ENCODE data around the gene FOXJ3. TPM values are rescaled to one million over a fixed set of nuclear protein-coding genes. Genes with fewer than 3 reads are reported as not detected.

Gene FOXJ3
- total RNA-seq, 1 experiment from 2014 or later: 34.0 TPM

DNA sequence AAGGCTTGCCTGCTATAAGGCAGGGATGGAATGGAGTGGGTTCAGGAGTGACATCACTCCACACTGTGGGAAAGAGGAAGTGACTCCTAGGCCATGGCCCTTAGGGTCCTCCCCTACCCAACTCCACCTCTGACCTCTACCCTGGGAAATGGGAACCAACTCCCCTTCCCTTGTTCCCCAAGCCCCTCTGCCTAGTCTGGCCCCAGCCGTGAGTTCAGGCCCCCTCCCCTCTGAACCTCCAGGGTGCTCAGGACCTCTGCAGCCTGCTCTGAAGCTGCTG is 166.7 kb downstream of the FOXJ3 start:
- no peak for DNase-seq (ENCODE audit: low read depth)

DNA sequence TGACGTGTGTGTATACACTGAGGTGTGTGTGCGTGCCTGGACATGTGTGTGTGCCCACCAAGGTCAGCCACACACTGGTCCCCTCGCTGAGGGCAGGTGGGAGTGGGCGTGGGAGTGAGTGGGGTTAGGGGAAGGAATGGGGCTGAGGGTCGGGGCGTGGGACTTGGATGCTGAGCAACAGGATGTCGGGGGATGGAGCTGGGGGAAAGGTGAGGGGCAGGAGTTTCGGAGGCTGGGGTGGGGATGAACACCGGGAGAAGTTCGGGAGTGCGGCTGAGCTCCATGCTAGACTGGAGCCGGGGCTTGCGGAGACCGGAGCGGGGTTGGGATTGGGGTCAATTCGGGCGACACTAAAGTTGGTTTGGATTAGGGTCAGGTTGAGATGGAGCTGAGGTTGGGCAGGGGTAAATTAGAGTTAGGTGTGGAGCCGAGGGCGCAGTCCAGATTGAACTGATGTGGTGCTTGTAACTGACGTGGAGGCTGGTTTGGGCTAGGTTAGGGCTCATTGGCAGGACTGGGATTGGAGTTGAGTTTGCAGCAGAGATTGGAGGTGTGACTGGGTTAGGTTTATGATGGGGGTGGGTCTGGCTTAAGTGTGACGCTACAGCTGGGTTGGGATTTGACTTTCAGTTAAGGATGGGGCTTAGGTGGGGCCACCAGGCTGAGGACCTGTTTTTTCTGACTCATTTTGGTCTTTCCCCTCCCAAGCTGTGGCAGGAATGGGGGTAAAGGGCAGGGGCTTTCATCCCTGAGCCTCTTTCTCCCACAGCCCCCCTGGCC is 167.2 kb downstream of the FOXJ3 start:
- no peak for DNase-seq (ENCODE audit: low read depth)

DNA sequence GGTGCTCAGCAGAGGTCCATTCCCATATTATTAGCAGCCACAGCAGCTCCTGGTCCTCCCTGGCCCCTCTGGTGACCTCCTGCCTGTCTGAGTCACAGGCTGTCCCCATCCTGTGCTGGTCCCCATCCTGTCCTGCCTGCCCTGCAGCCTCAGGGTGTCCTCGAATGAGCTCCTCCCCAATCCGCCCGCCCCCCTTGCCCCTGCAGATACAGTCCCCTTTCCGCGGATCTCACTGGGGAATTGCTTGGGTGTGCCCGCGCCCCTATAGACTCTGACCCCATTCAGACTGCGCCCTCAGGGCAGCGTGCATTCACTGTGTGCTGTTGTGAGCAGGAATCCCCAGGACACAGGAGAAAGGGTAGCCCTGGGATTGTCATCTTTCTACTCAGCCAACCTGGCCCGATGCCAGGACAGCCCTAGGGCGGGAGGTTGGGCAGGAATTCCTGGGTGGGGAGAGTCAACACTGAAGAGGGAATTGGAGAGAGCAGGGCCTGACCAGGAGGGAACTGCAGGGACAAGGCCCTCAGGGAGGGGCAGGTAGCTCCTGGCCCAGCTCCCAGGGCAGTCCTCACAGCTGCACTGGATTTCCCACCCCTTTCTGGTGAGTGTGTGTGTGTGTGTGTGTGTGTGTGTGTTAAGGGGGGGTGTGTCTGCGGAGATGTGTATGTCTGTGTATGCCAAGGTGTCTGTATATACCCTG is 169.4 kb downstream of the FOXJ3 start:
- DNase-seq (ENCODE audit: low read depth): no peak

DNA sequence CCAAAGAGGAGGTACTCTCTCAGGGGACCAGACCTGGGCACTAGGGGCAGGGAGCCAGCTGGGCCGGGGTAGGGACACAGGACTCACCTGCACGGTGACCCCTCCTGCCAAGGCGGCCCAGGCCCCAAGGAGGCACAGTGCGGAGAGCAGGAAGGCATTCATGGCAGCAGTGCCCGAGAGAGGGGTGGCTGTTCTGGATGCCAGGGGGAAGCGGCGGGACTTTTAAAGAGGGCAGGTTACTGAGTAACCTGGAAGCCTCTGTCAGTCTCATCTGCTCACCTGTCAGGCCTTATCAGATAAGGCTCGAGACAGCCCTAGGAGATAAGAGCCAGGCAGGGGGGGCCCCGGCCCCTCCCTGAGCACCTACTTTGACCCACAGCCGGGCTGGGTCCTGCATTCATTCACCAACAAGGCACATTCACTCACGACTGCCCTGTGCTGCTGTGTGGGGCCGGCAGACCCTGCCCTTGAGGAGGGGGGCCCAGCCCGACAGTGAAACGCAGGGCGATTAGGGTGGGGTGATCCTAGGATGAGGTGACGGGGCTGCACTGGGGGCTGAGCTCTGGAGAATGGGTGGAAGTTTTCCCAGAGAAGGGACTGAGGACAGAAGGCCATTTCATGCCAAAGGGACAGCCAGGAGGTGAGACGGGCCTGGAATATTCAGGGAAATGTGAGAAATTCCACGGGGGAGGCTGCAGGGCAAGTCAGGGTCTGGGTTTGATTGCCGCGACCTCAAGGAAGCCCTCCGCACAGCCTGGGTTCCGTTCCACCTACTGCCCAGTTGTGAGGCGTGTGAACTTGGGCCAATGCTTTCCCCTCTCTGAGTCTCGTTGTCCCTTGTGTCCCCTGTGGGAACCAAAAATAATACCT is 170.2 kb downstream of the FOXJ3 start, which contains the start of gene GUCA2A:
TSS of gene GUCA2A (minus strand) at position 195 of the 870 bp plus-strand sequence. CDS start at position 162, 33 bp downstream.
- DNase-seq (ENCODE audit: low read depth): no peak

DNA sequence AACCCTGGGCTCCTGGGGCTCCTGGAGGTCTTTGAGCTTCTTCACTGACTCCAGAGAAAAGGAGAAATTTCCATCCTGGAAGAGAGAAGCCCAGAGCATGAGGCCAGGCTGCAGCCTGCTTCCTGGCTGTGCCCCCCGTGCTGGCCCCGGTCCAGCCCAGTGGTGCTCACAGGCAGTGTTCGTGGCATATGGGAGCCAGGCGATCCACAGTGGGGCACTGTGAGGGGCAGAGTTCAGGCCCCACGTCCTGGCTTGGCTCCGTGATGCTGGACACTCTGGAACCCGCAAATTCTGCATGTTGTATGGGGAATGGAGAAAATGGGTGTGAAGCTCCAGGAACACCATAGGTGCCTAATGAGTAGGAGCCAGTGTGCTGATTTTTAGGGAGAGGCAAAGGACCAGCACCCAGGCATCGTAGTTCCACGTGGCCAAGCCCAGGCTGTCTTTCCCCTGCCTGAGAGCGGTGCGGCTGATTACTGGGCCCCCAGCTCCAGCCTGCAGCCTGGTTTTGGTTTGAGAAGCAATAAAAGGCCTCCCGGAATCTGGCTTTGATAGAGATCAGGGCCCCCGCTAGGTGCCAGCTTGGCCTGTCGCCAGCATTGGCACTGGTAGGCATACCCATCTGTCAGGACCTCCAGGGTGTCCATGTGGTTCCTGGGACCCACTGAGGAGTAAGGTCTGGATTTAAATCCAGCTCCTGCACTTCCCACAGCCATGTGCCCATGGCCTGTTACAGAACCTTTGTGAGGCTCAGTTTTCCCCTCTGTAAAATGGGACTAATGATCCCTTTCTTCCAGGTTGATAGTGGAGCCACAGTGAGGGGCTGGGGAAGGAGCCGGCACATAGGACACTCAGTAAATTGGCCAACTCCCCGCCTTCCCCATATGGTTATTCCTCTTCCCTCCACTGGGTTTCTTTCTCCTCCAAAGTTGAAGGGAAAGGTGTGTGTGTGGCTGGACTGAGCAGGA is 171.2 kb downstream of the FOXJ3 start:
- no peak for DNase-seq (ENCODE audit: low read depth)

DNA sequence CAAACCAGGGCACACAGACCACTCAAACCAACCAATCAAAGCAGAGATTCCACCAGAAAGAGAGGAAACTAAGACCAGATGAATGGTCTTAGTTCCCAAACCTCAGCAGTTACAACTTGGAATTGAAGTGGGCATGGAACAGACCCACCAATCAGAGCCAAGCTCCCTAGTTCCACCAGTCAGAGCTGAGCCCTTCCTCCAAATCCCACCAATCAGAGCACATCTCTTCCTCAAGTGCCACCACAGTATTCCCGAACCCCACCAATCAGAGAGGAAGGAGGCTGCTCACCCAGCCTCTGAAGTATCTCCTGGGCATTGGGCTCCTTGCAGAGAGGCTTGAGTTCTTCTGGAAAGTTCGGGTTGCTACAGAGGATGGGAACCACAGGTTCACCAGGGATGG is 171.9 kb downstream of the FOXJ3 start:
- DNase-seq (ENCODE audit: low read depth): no peak

DNA sequence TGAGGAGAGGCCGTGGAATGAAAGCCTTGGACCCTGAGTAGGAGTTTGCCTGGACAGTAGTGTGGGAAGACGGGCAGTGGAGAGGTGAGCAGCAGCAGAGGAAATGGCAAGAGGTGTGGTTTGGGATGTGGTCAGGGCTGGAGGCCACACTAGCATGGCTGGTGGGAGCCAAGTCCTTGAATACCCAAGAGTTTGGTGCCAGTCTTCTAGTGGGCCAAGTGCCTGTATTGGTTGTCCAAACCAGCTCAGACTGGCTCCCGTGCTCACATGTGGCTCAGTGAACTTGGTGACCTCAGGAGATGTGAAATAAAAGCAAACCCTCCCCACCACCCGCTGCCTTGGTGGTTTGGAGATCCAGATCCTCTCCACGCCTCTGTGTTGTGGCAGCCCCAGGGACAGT is 172.9 kb downstream of the FOXJ3 start:
- DNase-seq (ENCODE audit: low read depth): no peak

DNA sequence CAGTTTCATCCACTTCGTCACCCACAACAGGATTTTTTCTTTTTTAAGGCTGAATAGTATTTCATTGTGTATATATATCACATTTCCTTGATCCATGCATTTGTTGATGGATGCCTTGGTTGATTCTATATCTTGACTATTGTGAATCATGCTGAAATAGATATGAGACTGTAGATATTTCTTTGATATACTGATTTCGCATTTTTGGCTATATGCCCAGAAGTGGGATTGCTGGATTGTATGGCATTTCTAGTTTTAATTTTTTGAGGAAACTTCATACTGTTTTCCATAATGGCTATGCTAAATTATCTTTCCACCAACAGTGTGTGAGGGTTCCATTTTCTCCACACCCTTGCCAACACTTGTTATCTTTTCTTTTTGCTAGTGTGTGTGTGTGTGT is 176.8 kb downstream of the FOXJ3 start:
- DNase-seq (ENCODE audit: low read depth): no peak

DNA sequence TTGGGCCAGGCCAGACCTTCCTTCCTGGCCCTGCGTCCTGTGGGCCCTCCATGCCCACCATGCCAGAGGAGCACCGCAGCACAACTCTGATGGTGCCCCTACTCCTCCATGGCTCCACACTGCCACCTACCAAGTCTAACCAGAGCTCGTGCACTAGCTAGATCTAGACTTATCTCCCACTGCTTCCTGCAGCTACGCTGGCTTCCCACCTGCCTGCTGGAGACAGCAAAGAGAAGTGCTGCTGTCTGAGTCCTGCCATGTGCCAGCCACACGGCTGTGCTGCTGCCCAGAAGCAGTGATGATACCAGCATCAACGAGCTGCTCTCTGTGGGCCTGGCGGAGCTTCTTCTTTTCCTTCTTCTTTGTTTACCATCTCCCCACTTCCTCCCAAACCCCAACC is 177.4 kb downstream of the FOXJ3 start:
- no peak for DNase-seq (ENCODE audit: low read depth)

DNA sequence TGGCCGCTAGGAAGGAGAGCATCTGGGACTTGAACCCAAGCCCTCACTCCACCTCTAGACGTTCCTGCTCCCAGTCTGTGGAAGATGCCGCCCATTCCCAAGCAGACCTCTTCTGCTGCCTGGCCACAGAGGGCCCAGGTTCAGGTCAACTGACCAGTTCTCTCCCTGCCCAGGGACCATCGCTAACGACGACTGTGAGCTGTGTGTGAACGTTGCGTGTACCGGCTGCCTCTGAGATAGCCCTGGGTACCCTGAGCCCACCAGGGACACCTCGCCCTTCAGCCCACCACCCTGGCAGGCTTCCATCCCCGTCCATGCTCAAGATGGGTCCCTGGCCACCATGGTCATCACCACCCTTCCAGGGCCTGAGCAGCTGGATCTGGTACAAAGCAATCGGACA is 179.7 kb downstream of the FOXJ3 start:
- no peak for DNase-seq (ENCODE audit: low read depth)

DNA sequence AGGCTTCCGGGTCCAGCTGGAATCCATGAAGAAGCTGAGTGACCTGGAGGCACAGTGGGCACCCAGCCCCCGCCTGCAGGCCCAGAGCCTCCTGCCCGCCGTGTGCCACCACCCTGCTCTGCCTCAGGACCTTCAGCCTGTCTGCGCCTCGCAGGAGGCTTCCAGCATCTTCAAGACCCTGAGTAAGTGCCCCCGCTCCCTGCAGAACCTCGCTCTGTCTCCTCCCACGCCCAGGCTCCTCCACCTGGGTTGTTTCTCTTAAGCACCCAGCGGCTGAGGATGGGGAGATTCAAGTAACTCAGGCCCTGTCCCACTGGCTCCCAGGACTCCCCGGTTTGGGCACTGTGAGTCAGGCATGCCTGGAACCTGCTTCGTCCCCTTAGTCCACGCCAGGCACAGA is 180.3 kb downstream of the FOXJ3 start:
- DNase-seq (ENCODE audit: low read depth): no peak

DNA sequence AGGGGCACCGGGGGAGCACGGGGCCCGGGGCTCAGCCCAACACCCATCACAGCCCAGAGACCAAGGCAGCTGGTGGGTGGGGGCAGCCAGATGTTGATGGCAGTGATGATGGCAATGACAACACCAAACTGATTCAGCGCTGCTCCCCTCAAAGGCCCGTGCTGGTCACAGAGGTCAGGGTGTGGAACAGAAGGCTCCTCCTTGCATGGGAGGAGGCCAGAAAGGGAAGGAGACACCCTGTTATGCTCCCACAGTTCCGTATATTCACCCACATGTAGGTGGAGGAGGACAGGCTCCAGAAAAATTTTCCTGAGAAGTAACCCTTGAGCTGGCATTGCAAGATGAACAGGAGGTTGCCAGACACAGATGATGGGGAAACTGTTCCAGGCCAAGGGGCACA is 181.4 kb downstream of the FOXJ3 start:
- no peak for DNase-seq (ENCODE audit: low read depth)

DNA sequence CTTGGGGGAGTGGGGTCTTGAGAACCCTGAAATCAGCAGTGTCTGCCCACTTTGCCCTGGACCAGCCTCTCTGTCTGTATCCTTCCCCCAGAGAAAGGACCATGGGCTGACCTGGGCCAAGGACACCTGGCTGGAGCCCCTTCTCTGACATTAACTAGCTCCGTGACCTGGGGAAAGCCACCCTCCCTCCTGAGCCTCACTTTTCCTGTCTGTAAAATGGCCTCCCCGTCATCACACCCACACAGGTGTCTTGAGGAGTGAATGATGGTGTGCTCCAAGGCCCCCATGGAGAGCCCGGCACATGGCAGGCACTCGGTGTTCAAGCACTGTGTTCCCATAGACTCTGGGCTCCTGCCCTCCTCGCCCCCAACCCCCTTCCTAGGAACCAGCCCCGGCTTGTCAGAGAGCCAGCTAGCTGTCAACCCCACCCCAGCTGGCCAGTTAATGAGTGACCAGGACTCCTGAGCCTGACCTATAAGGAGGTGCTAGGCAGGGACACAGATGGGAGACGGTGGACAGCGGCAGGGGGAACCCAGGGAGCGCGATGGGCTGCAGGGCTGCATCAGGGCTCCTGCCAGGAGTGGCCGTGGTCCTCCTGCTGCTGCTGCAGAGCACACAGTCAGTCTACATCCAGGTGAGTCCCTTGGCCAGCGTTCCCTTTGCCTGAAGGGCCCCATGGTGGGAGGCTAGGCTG is 182.0 kb downstream of the FOXJ3 start, which contains the start of gene GUCA2B:
TSS of gene GUCA2B (plus strand) at position 504 of the 694 bp plus-strand sequence. CDS start at position 545, 41 bp downstream.
- DNase-seq (ENCODE audit: low read depth): no peak

DNA sequence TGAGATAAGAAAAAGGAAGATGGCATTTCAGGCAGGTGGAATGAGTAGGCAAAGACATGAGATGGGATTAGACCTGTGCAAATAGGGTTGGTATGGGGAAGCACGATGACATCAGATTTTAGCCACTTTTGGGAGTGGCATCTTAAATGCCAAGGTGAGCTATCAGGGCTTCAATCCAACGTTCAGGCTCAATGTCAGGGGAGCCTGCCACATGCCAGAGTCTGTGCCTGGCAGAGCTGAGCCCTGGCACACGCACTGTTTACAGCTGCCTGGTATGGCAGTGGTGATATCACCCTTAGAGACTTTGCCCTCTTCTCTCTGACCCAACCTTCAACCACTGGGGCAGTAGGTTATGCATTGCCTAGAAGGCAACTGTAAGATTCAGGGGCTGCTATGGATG is 182.9 kb downstream of the FOXJ3 start:
- no peak for DNase-seq (ENCODE audit: low read depth)

DNA sequence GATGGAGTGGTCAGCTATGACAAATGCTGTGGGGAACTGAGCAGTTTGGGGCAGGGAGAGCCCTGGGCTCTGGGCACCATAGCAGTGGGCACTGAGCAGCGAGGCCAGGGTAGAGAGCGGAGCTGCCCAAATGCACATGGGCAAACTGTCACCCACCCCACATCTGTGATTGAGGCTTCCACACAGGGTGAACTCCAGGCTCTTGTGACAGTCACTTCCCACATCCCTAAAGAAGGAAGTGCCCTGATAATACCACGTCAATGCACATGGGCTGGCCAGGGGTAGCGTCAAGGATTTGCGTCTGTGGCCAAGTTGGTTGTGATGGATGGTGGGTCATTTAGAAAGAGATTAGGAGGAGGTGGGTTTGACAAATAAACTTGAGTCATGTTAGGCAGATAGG is 184.4 kb downstream of the FOXJ3 start:
- no peak for DNase-seq (ENCODE audit: low read depth)

DNA sequence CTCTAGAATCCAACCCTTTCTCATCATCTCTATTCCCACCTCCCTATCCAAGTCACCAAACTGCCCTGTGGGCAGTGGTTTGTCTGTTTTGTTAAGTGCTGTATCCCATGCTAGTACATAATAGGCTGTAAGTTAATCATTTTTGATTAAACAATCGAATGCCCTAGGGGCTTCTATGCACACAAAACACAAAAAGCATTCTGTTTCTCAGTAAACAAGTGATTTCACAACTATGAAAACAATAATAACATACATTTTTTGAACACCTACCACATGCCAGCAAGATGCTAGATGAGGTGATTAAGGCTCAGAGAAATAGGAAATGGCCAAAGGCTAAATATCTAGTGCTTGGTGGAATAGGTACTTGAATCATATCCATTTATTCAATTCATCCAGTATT is 186.9 kb downstream of the FOXJ3 start:
- DNase-seq (ENCODE audit: low read depth): no peak

DNA sequence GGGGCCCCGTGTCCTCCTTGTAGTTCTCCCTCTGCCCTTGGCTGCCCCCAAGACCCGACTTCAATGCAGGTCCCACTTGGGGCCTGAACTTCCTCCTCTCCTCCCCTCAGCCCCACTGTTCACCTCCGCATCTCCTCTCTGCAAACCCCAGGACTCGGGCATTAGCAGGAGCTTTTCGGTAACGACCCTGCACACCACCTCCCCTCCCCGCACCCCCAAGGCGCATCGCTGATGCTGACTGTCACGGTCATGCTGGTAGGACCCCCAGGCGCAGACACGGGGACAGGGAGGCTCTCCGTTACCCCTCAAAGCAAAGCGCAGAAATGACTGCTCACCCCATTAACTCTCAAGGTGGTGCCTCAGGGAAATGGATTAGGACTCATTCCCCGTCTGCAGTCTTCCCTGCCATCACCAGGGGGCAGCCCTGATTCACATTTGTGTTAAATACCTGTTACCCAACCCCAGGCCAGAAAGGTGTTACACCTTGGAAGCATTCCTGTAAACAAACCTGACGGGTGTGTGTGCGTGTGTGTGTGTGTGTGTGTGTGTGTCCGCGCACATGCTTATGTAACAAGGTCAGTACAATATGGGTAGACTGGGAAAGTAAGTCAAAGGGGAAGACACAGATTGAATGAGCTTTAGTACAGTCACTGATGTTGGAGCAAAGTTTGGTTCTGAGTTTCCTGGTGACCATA is 188.3 kb downstream of the FOXJ3 start:
- peak; percentile 36 for DNase-seq (ENCODE audit: low read depth)

DNA sequence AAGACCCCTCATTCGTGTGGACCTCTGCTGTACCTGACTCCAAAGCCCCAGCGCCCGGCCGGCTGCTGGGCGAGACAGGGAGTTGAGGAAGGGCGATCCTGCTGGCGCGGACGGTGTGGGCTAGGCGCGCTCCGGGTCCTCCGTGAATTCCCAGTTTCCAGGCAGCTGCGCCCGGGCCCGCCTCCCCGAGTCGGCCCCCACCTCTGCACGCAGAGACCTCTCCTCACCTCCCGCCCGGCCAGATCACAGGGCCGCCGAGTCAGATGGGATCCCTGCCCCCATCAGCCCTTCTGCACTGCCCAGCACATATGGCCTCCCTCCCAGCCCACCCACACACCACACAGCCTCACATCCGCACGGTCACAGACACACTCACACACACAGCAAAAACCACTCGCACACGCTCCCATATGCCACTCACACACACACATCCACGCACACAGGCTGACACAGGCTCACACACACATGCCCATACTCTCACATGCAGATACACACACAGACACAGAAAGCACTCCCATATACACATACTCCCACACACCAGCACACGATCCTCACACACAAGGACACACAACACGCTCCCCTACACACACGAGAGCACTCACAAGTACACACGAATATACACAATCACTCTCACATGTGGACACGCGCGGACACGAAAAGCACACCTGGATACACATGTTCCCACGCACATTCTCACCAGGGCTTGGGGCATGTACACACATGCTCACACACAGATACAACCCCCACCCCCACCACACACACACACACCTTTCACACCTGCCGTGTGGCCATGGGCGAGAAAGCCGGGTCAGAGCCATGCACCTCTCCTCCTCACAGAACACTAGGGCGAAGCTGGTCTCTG is 189.0 kb downstream of the FOXJ3 start:
- no peak for DNase-seq (ENCODE audit: low read depth)

DNA sequence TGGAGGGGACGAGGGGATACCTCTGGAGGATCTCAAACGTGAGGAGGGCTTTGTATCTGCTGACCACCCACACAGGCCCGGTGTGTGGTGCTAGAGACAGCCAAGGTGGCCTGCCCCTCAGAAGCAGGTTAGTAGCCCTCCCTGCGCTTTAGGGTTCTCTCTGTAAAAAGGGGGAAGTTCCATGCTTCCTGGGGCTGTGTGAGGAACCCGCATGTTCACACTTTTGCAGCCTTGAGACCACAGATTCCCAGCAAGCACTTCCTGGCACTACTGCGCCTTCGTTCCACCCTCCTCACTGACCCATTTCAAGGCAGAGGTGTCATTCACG is 189.7 kb downstream of the FOXJ3 start:
- DNase-seq (ENCODE audit: low read depth): no peak

All from LHCN-M2 (cell line).